GM12878 (cell line): ENCODE results near the gene TTC9C. TPM values are rescaled to one million over a fixed set of nuclear protein-coding genes. Genes with fewer than 3 reads are reported as not detected.

Experiments used
- ATAC-seq: fragments of 200-7000 bp; cut with Tn5 transposase; 3 replicates; pipeline ENCODE4 v1.9.1; 2020; ENCODE audit warnings: mild to moderate bottlenecking, moderate library complexity
- BruUV-seq: library from RNA; stranded (reverse); fragments of 400-500 nt; replicated peaks from 2 replicates; lab custom pipeline; 2021; lab: Mats Ljungman, UMichigan
- CTCF ChIA-PET: fragments of 300-600 bp; sonication (Branson Sonifier 250); formaldehyde crosslinking; extraction: SDS; loops from one replicate; lab custom pipeline; 2021; ENCODE audit warnings: inconsistent platforms; lab: Yijun Ruan, JAX
- POLR2A ChIA-PET: fragments of 350-600 bp; formaldehyde crosslinking; extraction: SDS; loops from one replicate; lab custom pipeline; 2021; ENCODE audit warnings: inconsistent platforms; lab: Charles Lee
- RAD21 ChIA-PET: fragments of 300-600 bp; sonication (Branson Sonifier 250); formaldehyde crosslinking; loops from one replicate; lab custom pipeline; 2023; ENCODE audit warnings: antibody characterized with exemption; ENCODE audit not compliant: unreplicated experiment; lab: Charles Lee
- SMC1A ChIA-PET: fragments of 300-600 bp; sonication (Branson Sonifier 250); formaldehyde crosslinking; loops from one replicate; lab custom pipeline; 2023; ENCODE audit not compliant: unreplicated experiment, uncharacterized antibody; lab: Charles Lee
- DNase-seq: peaks from one replicate; pipeline ENCODE4 v3.0.0-alpha.2; 2011; ENCODE audit warnings: low read depth, low spot score
- FAIRE-seq: peaks from 3 replicates; lab custom pipeline; 2011; peaks lifted over from hg19 to GRCh38; lab: Jason Lieb, UNC
- H2AFZ ChIP-seq: 2 replicates; pipeline ENCODE4 v1.6.0; 2011; ENCODE audit warnings: low read depth, low read length, control low read depth; ENCODE audit not compliant: control insufficient read depth
- H3K27ac ChIP-seq: 2 replicates; pipeline ENCODE4 v1.5.1; 2011; ENCODE audit warnings: control low read depth; ENCODE audit not compliant: control insufficient read depth, insufficient read depth
- H3K27me3 ChIP-seq, 2 experiments: replicated peaks in 1 of 2; 2 replicates each; pipeline versions ENCODE4 v1.6.0 to v1.6.1; 2011; ENCODE audit warnings: low read length in 1 of 2; ENCODE audit not compliant: control insufficient read depth in 2 of 2, insufficient read depth in 2 of 2
- H3K36me3 ChIP-seq, 2 experiments: 2 replicates each; pipeline ENCODE4 v1.5.1; 2011; ENCODE audit warnings: low read length in 1 of 2; ENCODE audit not compliant: control insufficient read depth in 2 of 2, insufficient read depth in 2 of 2
- H3K4me1 ChIP-seq: 2 replicates; pipeline ENCODE4 v1.6.1; 2011; ENCODE audit warnings: mild to moderate bottlenecking, low read length, moderate library complexity, mixed read lengths; ENCODE audit not compliant: control insufficient read depth, insufficient read depth
- H3K4me2 ChIP-seq: 2 replicates; pipeline ENCODE4 v1.6.0; 2011; ENCODE audit warnings: control low read depth; ENCODE audit not compliant: control insufficient read depth, insufficient read depth
- H3K4me3 ChIP-seq: fragments of 200-600 bp; sonication (generic); 2 replicates; pipeline ENCODE4 v1.5.1; 2016
- H3K79me2 ChIP-seq: 2 replicates; pipeline ENCODE4 v1.6.0; 2011; ENCODE audit warnings: low read length; ENCODE audit not compliant: control insufficient read depth, insufficient read depth
- H3K9ac ChIP-seq: 2 replicates; pipeline ENCODE4 v1.8.0; 2011; ENCODE audit warnings: low read length, control low read depth, mixed read lengths; ENCODE audit not compliant: control insufficient read depth, insufficient read depth
- H3K9me3 ChIP-seq: replicated peaks from 3 replicates; pipeline ENCODE4 v1.5.1; 2011; ENCODE audit warnings: mild to moderate bottlenecking, low read length; ENCODE audit not compliant: control insufficient read depth, insufficient read depth
- H4K20me1 ChIP-seq: 2 replicates; pipeline ENCODE4 v1.6.0; 2011; ENCODE audit not compliant: control insufficient read depth, insufficient read depth
- BACH1 ChIP-seq: fragments of 450-650 bp; IDR thresholded peaks from 2 replicates; pipeline ENCODE4 v1.6.1; 2017; ENCODE audit warnings: mild to moderate bottlenecking, borderline replicate concordance
- CHD1 ChIP-seq: IDR thresholded peaks from 2 replicates; pipeline ENCODE4 v1.6.1; 2012; ENCODE audit warnings: low read depth, low read length, improper control_type of control experiment
- CREM ChIP-seq: IDR thresholded peaks from 2 replicates; pipeline ENCODE4 v1.6.1; 2014; ENCODE audit warnings: antibody characterized with exemption, low read depth
- HCFC1 ChIP-seq: fragments of 150-350 bp; IDR thresholded peaks from 2 replicates; pipeline ENCODE4 v1.6.1; 2014; ENCODE audit warnings: low read length
- POLR2A ChIP-seq: IDR thresholded peaks from 2 replicates; pipeline ENCODE4 v1.6.1; 2011; ENCODE audit warnings: low read depth, mild to moderate bottlenecking, low read length
- RAD51 ChIP-seq: fragments of 450-650 bp; IDR thresholded peaks from 2 replicates; pipeline ENCODE4 v1.6.1; 2016; ENCODE audit warnings: moderate library complexity, mild to moderate bottlenecking, inconsistent platforms
- WGBS: methylation state at CpG from one replicate; pipeline ENCODE4 v1.1.6; 2016; ENCODE audit warnings: low lambda C conversion rate; ENCODE audit not compliant: insufficient replicate concordance, insufficient coverage; ENCODE audit errors: missing lambda C conversion rate; 5-methylcytosine and 5-hydroxymethylcytosine counted together
- in situ Hi-C: fragments of 300-500 bp; cut with MboI; formaldehyde crosslinking; loops from 9 replicates; pipeline ENCODE4 v1.14.3; 2018; ENCODE audit warnings: mixed read lengths
- intact Hi-C: fragments of 100-400 bp; cut with micrococcal nuclease; formaldehyde crosslinking; loops from one replicate; pipeline ENCODE4 v1.14.2; 2022; ENCODE audit not compliant: unreplicated experiment
- polyA plus RNA-seq, 11 experiments: library from polyadenylated mRNA; depleted of rRNA in 4 of 11; unstranded in 6 of 11; stranded (reverse) in 5 of 11; fragments of >200 nt; fragmentation: Nextera tagmentation in 4 of 11; fragmentation: Illumina TruSeq in 1 of 11; extraction: Ambion mirVana in 4 of 11; extraction: Trizol in 1 of 11; gene quantifications; 1 replicate in 1 of 11; 2 replicates in 10 of 11; pipeline versions ENCODE4 v1.2.1 to v1.2.3, GENCODE V29; 2011 to 2016; ENCODE audit warnings: inconsistent platforms in 2 of 11, missing spikeins in 2 of 11, low read depth in 1 of 11
- total RNA-seq, 4 experiments: library from RNA; depleted of rRNA in 3 of 4; stranded (reverse); fragments of >200 nt in 3 of 4; fragmentation: Illumina TruSeq in 1 of 4; extraction: Trizol in 1 of 4; gene quantifications; 2 replicates each; pipeline versions ENCODE4 v1.2.1 to v1.2.3, GENCODE V29; 2013 to 2021

The TTC9C gene
- total and polyA plus RNA-seq, 10 of the 15 experiments (the other 5 are each of a cell fraction or from before 2014, with no cell fraction given): 42.0 to 72.3 (median 50.4) TPM

GRCh38 chr11:62708793-62709192 lies 19.5 kb upstream of the TTC9C start:
- Histone ChIP-seq H2AFZ (peak overlapping the region; percentile 93), H3K36me3 (peaks cover 16 to 17% of the 10 kb centered on the region in 2 experiments), H3K4me3 (peak overlapping the region; percentile 83), H3K79me2 (no peaks in the 10 kb centered on the region), H3K4me2 (peak overlapping the region; percentile 98), H3K9ac (peak overlapping the region; percentile 90), H3K4me1 (peaks cover 37% of the 10 kb centered on the region), H3K27ac (peak overlapping the region; percentile 88), H3K27me3 (no peaks in the 10 kb centered on the region), H4K20me1 (no peaks in the 10 kb centered on the region), H3K9me3 (no peaks in the 10 kb centered on the region)
- ATAC-seq: peak; percentile 8
- DNase-seq: no peak
- ChIA-PET CTCF (interaction anchor here (1.0 to 5.0 kb wide), 6 partner anchors 14 to 60 kb away, joined by 3 to 21 read pairs (median 6); partner anchors contain the start of genes HNRNPUL2, TTC9C and ZBTB3), POLR2A (interaction anchor here (0.6 to 7.6 kb wide), 14 partner anchors 18 to 147 kb away, joined by 4 to 79 read pairs (median 5); partner anchors contain the start of genes B3GAT3, C11orf98, CSKMT and HNRNPUL2), RAD21 (interaction anchor here (0.6 to 1.8 kb wide), 7 partner anchors 18 to 152 kb away, joined by 3 to 8 read pairs (median 4); partner anchors contain the start of genes C11orf98, CSKMT, HNRNPUL2 and TAF6L), SMC1A (interaction anchor here (0.6 to 5.3 kb wide), 7 partner anchors 15 to 152 kb away, joined by 3 to 26 read pairs (median 3); partner anchors contain the start of genes HNRNPUL2, TAF6L and TTC9C)
- 4% methylated on average over 7 of the region's 7 CpGs for WGBS
- no TSS peak for BruUV-seq
- no peak for FAIRE-seq
- TF ChIP-seq CREM (no peak), HCFC1 (no peak), CHD1 (no peak), POLR2A (peak; percentile 33), RAD51 (no peak), BACH1 (no peak)
- in situ Hi-C loops (no loop called here), intact Hi-C loops (loop anchor here (1.0 to 5.0 kb wide), 2 partner anchors 19 to 106 kb away; partner anchors contain the start of genes HNRNPUL2 and MTA2)
